ENCODE data around the gene FHIT.
"Not testable (repeated sequence)": the region's sequence is repeated elsewhere in the genome, so short reads cannot be mapped to it uniquely, and the experiment has no call there.

FHIT gene

GRCh38 chr3:59811160-59811559, 1440.1 kb downstream of the FHIT start:
- no peak for DNase-seq (ENCODE audit: low read depth)
- H3K4me3 ChIP-seq (ENCODE audit: control insufficient read depth, low read depth, low read length): no peak overlapping the region
- no peak for TF ChIP-seq CTCF (IDR thresholded peaks at IDR 0.05; ENCODE audit: control insufficient read depth, insufficient read depth, low read depth, low read length, missing control alignments)

- no peak for DNase-seq (ENCODE audit: low read depth)
- no peak overlapping the region for H3K4me3 ChIP-seq (ENCODE audit: control insufficient read depth, low read depth, low read length)
- no peak for TF ChIP-seq CTCF (IDR thresholded peaks at IDR 0.05; ENCODE audit: control insufficient read depth, insufficient read depth, low read depth, low read length, missing control alignments)
Measured at GRCh38 chr3:59810606-59811005, 1440.6 kb downstream of the FHIT start.

- DNase-seq (ENCODE audit: low read depth): no peak
- peak; percentile 47 for TF ChIP-seq CTCF (IDR thresholded peaks at IDR 0.05; ENCODE audit: control insufficient read depth, insufficient read depth, low read depth, low read length, missing control alignments)
- no peak overlapping the region for H3K4me3 ChIP-seq (ENCODE audit: control insufficient read depth, low read depth, low read length)
Measured at GRCh38 chr3:59809710-59810444, 1441.4 kb downstream of the FHIT start.

GRCh38 chr3:59809016-59809415, 1442.2 kb downstream of the FHIT start:
- TF ChIP-seq CTCF (IDR thresholded peaks at IDR 0.05; ENCODE audit: control insufficient read depth, insufficient read depth, low read depth, low read length, missing control alignments): no peak
- no peak for DNase-seq (ENCODE audit: low read depth)

GRCh38 chr3:59808446-59808845, 1442.8 kb downstream of the FHIT start:
- no peak for TF ChIP-seq CTCF (IDR thresholded peaks at IDR 0.05; ENCODE audit: control insufficient read depth, insufficient read depth, low read depth, low read length, missing control alignments)
- no peak for DNase-seq (ENCODE audit: low read depth)
- no peak overlapping the region for H3K4me3 ChIP-seq (ENCODE audit: control insufficient read depth, low read depth, low read length)

More at GRCh38 chr3:59809016-59809415, 1442.2 kb downstream of the FHIT start:
- no peak overlapping the region for H3K4me3 ChIP-seq (ENCODE audit: control insufficient read depth, low read depth, low read length)

GRCh38 chr3:59803268-59803667, 1448.0 kb downstream of the FHIT start:
- no peak for DNase-seq (ENCODE audit: low read depth)
- H3K4me3 ChIP-seq (ENCODE audit: control insufficient read depth, low read depth, low read length): no peak overlapping the region
- no peak for TF ChIP-seq CTCF (IDR thresholded peaks at IDR 0.05; ENCODE audit: control insufficient read depth, insufficient read depth, low read depth, low read length, missing control alignments)

GRCh38 chr3:59802453-59802852, 1448.8 kb downstream of the FHIT start:
- not testable (repeated sequence) for DNase-seq (ENCODE audit: low read depth); H3K4me3 ChIP-seq (ENCODE audit: control insufficient read depth, low read depth, low read length)

Data from AG09309 (cell line).